Measurements from ENCODE around the gene NXF1.
"Not testable (repeated sequence)": the region's sequence is repeated elsewhere in the genome, so short reads cannot be mapped to it uniquely, and the experiment has no call there.

DNA sequence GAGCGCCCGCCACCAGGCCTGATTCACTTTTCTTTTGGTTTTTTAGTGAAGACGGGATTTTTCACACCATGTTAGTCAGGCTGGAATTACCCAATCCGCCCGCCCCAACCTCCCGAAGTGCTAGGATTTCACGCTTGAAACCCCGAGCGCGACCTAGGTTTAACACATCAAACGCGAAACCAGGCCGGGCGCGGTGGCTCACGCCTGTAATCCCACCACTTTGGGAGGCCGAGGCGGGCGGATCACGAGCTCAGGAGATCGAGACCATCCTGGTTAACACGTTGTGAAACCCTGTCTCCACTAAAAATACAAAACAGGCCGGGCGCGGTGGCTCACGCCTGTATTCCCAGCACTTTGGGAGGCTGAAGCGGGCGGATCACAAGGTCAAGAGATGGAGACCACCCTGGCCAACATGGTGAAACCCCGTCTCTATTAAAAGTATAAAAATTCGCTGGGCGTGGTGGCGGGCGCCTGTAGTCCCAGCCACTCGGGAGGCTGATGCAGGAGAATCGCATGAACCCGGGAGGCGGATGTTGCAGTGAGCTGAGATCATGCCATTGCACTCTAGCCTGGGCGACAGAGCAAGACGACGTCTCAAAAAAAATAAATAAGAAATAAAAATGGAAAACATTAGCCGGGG lies 35.6 kb upstream of the NXF1 start:
- TF ChIP-seq EZH2 (IDR thresholded peaks at IDR 0.05; ENCODE audit: borderline replicate concordance); EZH2phosphoT487 (IDR thresholded peaks at IDR 0.05; ENCODE audit: low read depth, severe bottlenecking, unreplicated experiment): not testable (repeated sequence)
